Osteoblast (primary cell): ENCODE data around the gene SALL3. TPM values are rescaled to one million over a fixed set of nuclear protein-coding genes. Genes with fewer than 3 reads are reported as not detected.

Source experiments
- DNase-seq: peaks from one replicate; pipeline ENCODE4 v3.0.0; 2011; ENCODE audit warnings: low spot score, mixed read lengths; ENCODE audit not compliant: insufficient read length; ENCODE audit errors: missing footprints
- H2AFZ ChIP-seq: 2 replicates; pipeline ENCODE4 v1.6.0; 2011; ENCODE audit warnings: mild to moderate bottlenecking, low read length
- H3K27ac ChIP-seq: 2 replicates; pipeline ENCODE4 v1.5.1; 2011; ENCODE audit warnings: mild to moderate bottlenecking, low read depth, low read length, moderate library complexity
- H3K27me3 ChIP-seq: 2 replicates; pipeline ENCODE4 v1.6.0; 2012; ENCODE audit warnings: mild to moderate bottlenecking, control low read depth, inconsistent platforms, low read length, moderate library complexity; ENCODE audit not compliant: insufficient read depth
- H3K36me3 ChIP-seq: 2 replicates; pipeline ENCODE4 v1.5.1; 2011; ENCODE audit warnings: mild to moderate bottlenecking, low read length, control low read depth, moderate library complexity; ENCODE audit not compliant: insufficient read depth
- H3K4me1 ChIP-seq: 2 replicates; pipeline ENCODE4 v1.5.1; 2011; ENCODE audit warnings: mild to moderate bottlenecking, low read length, control low read depth, moderate library complexity; ENCODE audit not compliant: insufficient read depth
- H3K4me2 ChIP-seq: 2 replicates; pipeline ENCODE4 v1.6.0; 2011; ENCODE audit warnings: mild to moderate bottlenecking, low read length; ENCODE audit not compliant: insufficient read depth
- H3K4me3 ChIP-seq: fragments of 200-600 bp; sonication (generic); 3 replicates; pipeline ENCODE4 v1.5.1; 2012; ENCODE audit warnings: mild to moderate bottlenecking, low read length, inconsistent platforms; ENCODE audit not compliant: insufficient read depth
- H3K79me2 ChIP-seq: 2 replicates; pipeline ENCODE4 v1.6.0; 2012; ENCODE audit warnings: mild to moderate bottlenecking, low read length, control low read depth, inconsistent platforms; ENCODE audit not compliant: insufficient read depth
- H3K9me3 ChIP-seq: 2 replicates; pipeline ENCODE4 v1.5.1; 2011; ENCODE audit warnings: low read depth, low read length, control low read depth
- H4K20me1 ChIP-seq: 2 replicates; pipeline ENCODE4 v1.6.0; 2012; ENCODE audit warnings: mild to moderate bottlenecking, low read length, control low read depth; ENCODE audit not compliant: insufficient read depth
- CTCF ChIP-seq: IDR thresholded peaks from 2 replicates; pipeline ENCODE4 v1.5.1; 2011; ENCODE audit warnings: mild to moderate bottlenecking, low read depth, low read length, moderate library complexity; ENCODE audit errors: extremely low read depth
- total RNA-seq: library from RNA; depleted of rRNA; stranded (reverse); fragments of >200 nt; gene quantifications from 2 replicates; pipeline ENCODE4 v1.2.3, GENCODE V29; 2012

Gene SALL3
- total RNA-seq, 1 donor = not detected

GRCh38 chr18:78953566-78953965 is 26.1 kb upstream of the SALL3 start:
- no peak overlapping the region for H2AFZ ChIP-seq
- TF ChIP-seq CTCF = no peak
- H3K27me3 ChIP-seq = no peaks in the 10 kb centered on the region
- no peak overlapping the region for H3K27ac ChIP-seq
- H3K4me2 ChIP-seq = no peak overlapping the region
- no peak overlapping the region for H3K4me3 ChIP-seq
- H3K4me1 ChIP-seq = no peaks in the 10 kb centered on the region
- no peaks in the 10 kb centered on the region for H3K36me3 ChIP-seq
- no peaks in the 10 kb centered on the region for H3K79me2 ChIP-seq
- H3K9me3 ChIP-seq = no peaks in the 10 kb centered on the region
- H4K20me1 ChIP-seq = no peaks in the 10 kb centered on the region
- no peak for DNase-seq

- no peaks in the 10 kb centered on the region for H3K79me2 ChIP-seq
- H3K4me3 ChIP-seq = no peak overlapping the region
- H4K20me1 ChIP-seq = no peaks in the 10 kb centered on the region
- no peaks in the 10 kb centered on the region for H3K9me3 ChIP-seq
- H3K4me1 ChIP-seq = no peaks in the 10 kb centered on the region
- no peak for TF ChIP-seq CTCF
- no peak overlapping the region for H3K4me2 ChIP-seq
- DNase-seq = peak; percentile 48
- H2AFZ ChIP-seq = no peak overlapping the region
- H3K27me3 ChIP-seq = no peaks in the 10 kb centered on the region
- no peak overlapping the region for H3K27ac ChIP-seq
- no peaks in the 10 kb centered on the region for H3K36me3 ChIP-seq
These were observed 24.6 kb upstream of the SALL3 start for GRCh38 chr18:78955051-78955450.

GRCh38 chr18:78957140-78957539 is 22.5 kb upstream of the SALL3 start:
- Histone ChIP-seq H4K20me1 (no peaks in the 10 kb centered on the region), H3K4me2 (no peak overlapping the region), H3K27ac (no peak overlapping the region), H3K79me2 (no peaks in the 10 kb centered on the region), H2AFZ (no peak overlapping the region), H3K27me3 (no peaks in the 10 kb centered on the region), H3K4me3 (no peak overlapping the region), H3K36me3 (no peaks in the 10 kb centered on the region), H3K4me1 (no peaks in the 10 kb centered on the region), H3K9me3 (no peaks in the 10 kb centered on the region)
- no peak for DNase-seq
- TF ChIP-seq CTCF = no peak

- Histone ChIP-seq H3K27ac (no peak overlapping the region), H3K27me3 (no peaks in the 10 kb centered on the region), H3K4me2 (no peak overlapping the region), H3K79me2 (no peaks in the 10 kb centered on the region), H4K20me1 (no peaks in the 10 kb centered on the region), H3K4me1 (no peaks in the 10 kb centered on the region), H3K9me3 (no peaks in the 10 kb centered on the region), H3K36me3 (no peaks in the 10 kb centered on the region), H3K4me3 (no peak overlapping the region), H2AFZ (no peak overlapping the region)
- DNase-seq = no peak
- TF ChIP-seq CTCF = no peak
These were observed 18.9 kb upstream of the SALL3 start for GRCh38 chr18:78960709-78961108.
